H1 (cell line): Measurements from ENCODE around the gene DAAM1. TPM values are rescaled to one million over a fixed set of nuclear protein-coding genes. Genes with fewer than 3 reads are reported as not detected.

ENCODE experiments used
- CTCF ChIA-PET: fragments of 300-600 bp; sonication (Branson Sonifier 250); formaldehyde crosslinking; loops from one replicate; lab custom pipeline; 2021; ENCODE audit not compliant: partially characterized antibody; lab: Charles Lee
- POLR2A ChIA-PET: fragments of 300-600 bp; sonication (Branson Sonifier 250); formaldehyde crosslinking; loops from one replicate; lab custom pipeline; 2021; ENCODE audit warnings: inconsistent platforms; ENCODE audit not compliant: partially characterized antibody; lab: Charles Lee
- DNase-seq, 2 experiments: peaks; one replicate each; pipeline versions ENCODE4 v3.0.0 to v3.0.0-alpha.2; 2010 to 2022; ENCODE audit warnings: low spot score in 2 of 2, low read depth in 1 of 2, mixed read lengths in 1 of 2
- FAIRE-seq: peaks from 2 replicates; lab custom pipeline; 2011; peaks lifted over from hg19 to GRCh38; lab: Jason Lieb, UNC
- H2AFZ ChIP-seq: 2 replicates; pipeline ENCODE4 v1.8.1; 2012; ENCODE audit warnings: low read length, inconsistent platforms
- H2AK5ac ChIP-seq: 2 replicates; pipeline ENCODE4 v1.6.1; 2013; ENCODE audit warnings: low read depth, low read length
- H2BK120ac ChIP-seq: replicated peaks from 2 replicates; pipeline ENCODE3; 2013; ENCODE audit warnings: low read depth, low read length, inconsistent platforms
- H2BK12ac ChIP-seq: 2 replicates; pipeline ENCODE4 v1.6.1; 2013; ENCODE audit warnings: low read depth, low read length
- H2BK15ac ChIP-seq: 2 replicates; pipeline ENCODE4 v1.6.1; 2013; ENCODE audit warnings: low read length
- H2BK20ac ChIP-seq: 2 replicates; pipeline ENCODE4 v1.6.1; 2013; ENCODE audit warnings: low read length
- H2BK5ac ChIP-seq: 2 replicates; pipeline ENCODE4 v1.6.1; 2013; ENCODE audit warnings: low read depth, low read length
- H3K14ac ChIP-seq: 2 replicates; pipeline ENCODE4 v1.6.1; 2013; ENCODE audit warnings: inconsistent platforms; ENCODE audit not compliant: insufficient read length
- H3K18ac ChIP-seq: 2 replicates; pipeline ENCODE4 v1.6.1; 2013; ENCODE audit warnings: low read length; ENCODE audit errors: extremely low read depth
- H3K23ac ChIP-seq: 2 replicates; pipeline ENCODE4 v1.6.1; 2013; ENCODE audit warnings: inconsistent platforms; ENCODE audit not compliant: insufficient read length
- H3K23me2 ChIP-seq: 2 replicates; pipeline ENCODE4 v1.6.1; 2013; ENCODE audit warnings: low read depth, low read length
- H3K27ac ChIP-seq: 2 replicates; pipeline ENCODE4 v1.6.1; 2011; ENCODE audit warnings: low read depth, low read length, inconsistent platforms
- H3K27me3 ChIP-seq, 4 experiments: replicated peaks in 1 of 4; 1 replicate in 1 of 4; 2 replicates in 3 of 4; pipeline versions ENCODE4 v1.6.1 to v1.8.1; 2011 to 2013; ENCODE audit warnings: low read length in 3 of 4, mild to moderate bottlenecking in 3 of 4, inconsistent platforms in 2 of 4, mixed read lengths in 2 of 4, moderate library complexity in 1 of 4; ENCODE audit not compliant: control insufficient read depth in 3 of 4, insufficient read depth in 3 of 4; ENCODE audit errors: extremely low read depth in 1 of 4
- H3K36me3 ChIP-seq, 4 experiments: 2 replicates each; pipeline versions ENCODE4 v1.6.1 to v1.8.1; 2011 to 2013; ENCODE audit warnings: mild to moderate bottlenecking in 4 of 4, low read length in 3 of 4, moderate library complexity in 2 of 4, control low read depth in 1 of 4, inconsistent platforms in 1 of 4; ENCODE audit not compliant: insufficient read depth in 4 of 4, control insufficient read depth in 2 of 4
- H3K4ac ChIP-seq: replicated peaks from 2 replicates; pipeline ENCODE3; 2013; ENCODE audit warnings: low read length, low read depth, mixed read lengths, inconsistent platforms; ENCODE audit not compliant: insufficient read length
- H3K4me1 ChIP-seq, 4 experiments: replicated peaks in 1 of 4; 1 replicate in 1 of 4; 2 replicates in 3 of 4; pipeline versions ENCODE4 v1.6.1 to v1.8.1; 2011 to 2013; ENCODE audit warnings: low read length in 3 of 4, inconsistent platforms in 2 of 4, mixed read lengths in 1 of 4; ENCODE audit not compliant: insufficient read depth in 4 of 4, control insufficient read depth in 3 of 4
- H3K4me2 ChIP-seq, 2 experiments: 2 replicates each; pipeline versions ENCODE4 v1.6.1 to v1.8.1; 2011 to 2013; ENCODE audit warnings: low read depth in 2 of 2, low read length in 2 of 2, control low read depth in 1 of 2, inconsistent platforms in 1 of 2, mild to moderate bottlenecking in 1 of 2; ENCODE audit not compliant: insufficient read depth in 1 of 2
- H3K4me3 ChIP-seq, 4 experiments: fragments of 200-600, 300-600 bp in 1 of 4; sonication (generic), shearing (Covaris generic), sonication (Bioruptor Twin) in 1 of 4; 2 replicates each; pipeline versions ENCODE4 v1.5.1 to v1.8.1; 2011 to 2016; ENCODE audit warnings: low read length in 4 of 4, low read depth in 3 of 4, control low read depth in 2 of 4, inconsistent platforms in 2 of 4, mild to moderate bottlenecking in 2 of 4, mixed read lengths in 1 of 4, moderate library complexity in 1 of 4; ENCODE audit not compliant: insufficient read depth in 2 of 4; ENCODE audit errors: extremely low read depth in 1 of 4
- H3K56ac ChIP-seq: replicated peaks from 2 replicates; pipeline ENCODE3; 2013; ENCODE audit warnings: low read depth, mild to moderate bottlenecking, mixed read lengths, low read length, inconsistent platforms; ENCODE audit not compliant: insufficient read length
- H3K79me1 ChIP-seq: 2 replicates; pipeline ENCODE4 v1.6.1; 2013; ENCODE audit warnings: low read depth, low read length, control low read depth
- H3K79me2 ChIP-seq, 2 experiments: 2 replicates each; pipeline versions ENCODE4 v1.6.1 to v1.8.1; 2012 to 2013; ENCODE audit warnings: low read length in 2 of 2, mild to moderate bottlenecking in 2 of 2, inconsistent platforms in 1 of 2; ENCODE audit not compliant: insufficient read depth in 2 of 2, control insufficient read depth in 1 of 2
- H3K9ac ChIP-seq, 4 experiments: replicated peaks in 1 of 4; 1 replicate in 1 of 4; 2 replicates in 3 of 4; pipeline versions ENCODE4 v1.6.1 to v1.8.1; 2011 to 2013; ENCODE audit warnings: low read depth in 3 of 4, low read length in 3 of 4, control low read depth in 2 of 4, mild to moderate bottlenecking in 2 of 4, moderate library complexity in 2 of 4, inconsistent platforms in 1 of 4; ENCODE audit errors: extremely low read depth in 1 of 4
- H3K9me3 ChIP-seq, 2 experiments: 2 replicates each; pipeline versions ENCODE4 v1.6.1 to v1.8.1; 2012 to 2013; ENCODE audit warnings: mild to moderate bottlenecking in 2 of 2, moderate library complexity in 2 of 2, control low read depth in 1 of 2, inconsistent platforms in 1 of 2, low read depth in 1 of 2, low read length in 1 of 2, mixed read lengths in 1 of 2; ENCODE audit not compliant: insufficient read depth in 2 of 2
- H4K20me1 ChIP-seq, 2 experiments: replicated peaks in 1 of 2; 2 replicates each; pipeline versions ENCODE3 to v1.8.1; 2011 to 2013; ENCODE audit warnings: inconsistent platforms in 2 of 2, low read length in 2 of 2, mild to moderate bottlenecking in 1 of 2; ENCODE audit not compliant: insufficient read depth in 2 of 2, control insufficient read depth in 1 of 2
- H4K5ac ChIP-seq: 2 replicates; pipeline ENCODE4 v1.6.1; 2013; ENCODE audit warnings: low read length, low read depth, mixed read lengths, inconsistent platforms; ENCODE audit not compliant: insufficient read length
- H4K8ac ChIP-seq: 2 replicates; pipeline ENCODE4 v1.8.0; 2013; ENCODE audit warnings: mild to moderate bottlenecking, moderate library complexity, low read length, inconsistent platforms; ENCODE audit not compliant: insufficient read depth; ENCODE audit errors: extremely low read depth
- H4K91ac ChIP-seq: replicated peaks from 2 replicates; pipeline ENCODE3; 2013; ENCODE audit warnings: low read length, mixed read lengths, inconsistent platforms; ENCODE audit not compliant: insufficient read length
- CHD2 ChIP-seq: IDR thresholded peaks from 2 replicates; pipeline ENCODE4 v1.6.1; 2012; ENCODE audit warnings: low read length, improper control_type of control experiment
- GABPA ChIP-seq: IDR thresholded peaks from 2 replicates; pipeline ENCODE4 v1.6.1; 2011; ENCODE audit warnings: mild to moderate bottlenecking, low read length, moderate library complexity, borderline replicate concordance; ENCODE audit not compliant: insufficient read depth
- GTF2F1 ChIP-seq: IDR thresholded peaks from 2 replicates; pipeline ENCODE4 v1.6.1; 2012; ENCODE audit warnings: low read depth, low read length, improper control_type of control experiment, borderline replicate concordance
- SP1 ChIP-seq: IDR thresholded peaks from 2 replicates; pipeline ENCODE4 v1.6.1; 2011; ENCODE audit warnings: low read depth, low read length
- WGBS, 2 experiments: shearing (Covaris generic) in 1 of 2; methylation state at CpG; one replicate each; pipeline versions ENCODE4 v1.1.6 to v1.1.7; 2013 to 2015; ENCODE audit warnings: low lambda C conversion rate in 2 of 2, mixed read lengths in 2 of 2, inconsistent platforms in 1 of 2, low coverage in 1 of 2, missing lambda C conversion rate in 1 of 2; ENCODE audit not compliant: insufficient replicate concordance in 2 of 2, insufficient coverage in 1 of 2, insufficient read length in 1 of 2; ENCODE audit errors: extremely low coverage in 1 of 2, missing lambda C conversion rate in 1 of 2; 5-methylcytosine and 5-hydroxymethylcytosine counted together
- polyA plus RNA-seq, 7 experiments: library from polyadenylated mRNA; depleted of rRNA in 3 of 7; stranded (reverse) in 5 of 7; unstranded in 2 of 7; fragments of >200 nt in 5 of 7; fragments of 200-250 nt in 2 of 7; gene quantifications; 1 replicate in 5 of 7; 2 replicates in 1 of 7; 4 replicates in 1 of 7; pipeline versions ENCODE4 v1.2.1 to v1.2.3, GENCODE V29; 2011 to 2013; ENCODE audit warnings: missing spikeins in 2 of 7, mixed read lengths in 2 of 7
- total RNA-seq: library from RNA; stranded (reverse); fragmentation: NEBNext Ultra II Directional; extraction: Animal tissue kit (Norgen Biotek cat#: 25700); gene quantifications from 2 replicates; pipeline ENCODE4 v1.2.1, GENCODE V29; 2021

Gene DAAM1
- total and polyA plus RNA-seq, 2 of the 8 experiments (the other 6 are each of a cell fraction or from before 2014, with no cell fraction given), result 5.0 to 44.9 TPM

DNA sequence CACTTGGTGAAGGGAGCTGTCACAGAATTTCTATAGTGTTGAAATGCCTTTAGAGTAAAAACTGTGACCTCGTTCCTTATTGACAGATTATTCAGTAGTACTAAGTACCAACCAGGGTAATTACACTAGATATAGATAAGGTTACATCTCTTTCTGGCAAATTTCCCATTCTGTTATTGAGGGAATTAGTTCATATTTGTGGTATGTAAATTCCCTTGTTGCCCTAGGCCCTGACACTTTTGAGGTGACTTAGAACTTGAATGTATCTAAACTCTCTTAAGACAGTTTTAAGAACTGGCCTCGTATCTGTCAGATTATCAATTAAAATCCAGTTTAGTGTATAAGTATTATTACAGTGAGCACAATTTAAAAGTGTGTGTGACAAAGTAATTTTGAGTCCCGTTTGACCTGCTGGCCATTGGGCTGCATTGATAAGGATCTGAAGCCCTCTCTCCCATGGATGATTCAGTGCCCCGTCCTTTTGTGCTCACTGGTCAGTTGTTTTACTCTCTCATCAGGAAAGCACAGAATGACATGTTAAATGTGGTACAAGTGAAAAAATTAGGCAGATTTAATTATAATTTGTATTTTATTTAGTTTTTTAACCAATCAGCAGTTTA, 153.5 kb downstream of the DAAM1 start:
- Histone ChIP-seq H2AK5ac (no peak overlapping the region), H3K56ac (no peak overlapping the region), H3K27me3 (no peaks in the 10 kb centered on the region), H3K4me2 (no peak overlapping the region), H3K27ac (no peak overlapping the region), H2BK12ac (no peak overlapping the region), H3K14ac (no peak overlapping the region), H3K79me1 (no peaks in the 10 kb centered on the region), H3K23me2 (no peaks in the 10 kb centered on the region), H3K9me3 (no peaks in the 10 kb centered on the region), H2BK15ac (no peak overlapping the region), H3K4me3 (no peak overlapping the region), H2BK120ac (no peak overlapping the region), H3K23ac (no peak overlapping the region), H4K8ac (no peak overlapping the region), H4K5ac (no peak overlapping the region), H2BK20ac (no peak overlapping the region), H3K4ac (no peak overlapping the region), H3K4me1 (peaks cover 0 to 15% (median 6%) of the 10 kb centered on the region in 4 experiments; a peak in 4 of 7 replicates), H3K9ac (no peak overlapping the region), H3K18ac (no peak overlapping the region), H2BK5ac (no peak overlapping the region), H3K36me3 (no peaks in the 10 kb centered on the region), H4K91ac (no peak overlapping the region), H2AFZ (no peak overlapping the region), H4K20me1 (no peaks in the 10 kb centered on the region), H3K79me2 (no peaks in the 10 kb centered on the region)
- TF ChIP-seq GABPA (no peak), SP1 (no peak), CHD2 (no peak), GTF2F1 (no peak)
- DNase-seq (no peak), FAIRE-seq (no peak)
- WGBS, 2 experiments, result 89% methylated on average over 4 of the region's 4 CpGs; no CpG with 5 or more reads in 1 of the 2 experiments
- CTCF ChIA-PET, result no interaction called here
- POLR2A ChIA-PET, result interaction anchor here (1.4 kb wide), 1 partner anchor 10 kb away, joined by 3 read pairs; no protein-coding TSS in a partner anchor
